Measurements from ENCODE around the gene KDM2A.

DNA sequence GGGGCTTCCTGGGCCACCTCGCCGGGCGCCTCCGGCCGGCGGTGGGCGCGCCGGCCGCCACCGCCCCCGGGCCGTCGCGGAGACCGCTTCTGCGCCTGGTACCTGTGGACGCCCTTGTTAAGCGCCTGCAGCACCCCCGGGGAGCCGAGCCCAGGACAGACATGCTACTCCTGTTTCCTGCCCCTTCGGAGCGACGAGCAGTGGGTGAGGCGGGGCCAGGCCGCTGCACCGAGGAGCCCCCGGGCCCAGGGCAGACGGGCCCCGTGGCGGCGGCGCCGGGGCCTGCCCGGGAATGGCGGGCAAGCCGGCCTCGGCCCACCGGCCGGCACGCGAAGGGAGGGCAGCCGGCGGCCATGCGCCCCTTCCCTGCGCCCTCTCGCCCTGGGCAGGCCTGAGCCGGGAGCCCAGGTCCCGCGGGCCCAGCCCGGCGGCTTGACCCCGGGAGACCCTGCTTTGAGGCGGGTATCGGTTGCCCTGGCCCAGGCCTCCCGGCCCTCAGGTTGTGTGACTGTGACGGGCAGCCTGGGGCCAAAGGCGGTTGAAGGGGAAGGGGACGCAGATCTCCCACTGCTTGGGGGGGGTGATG lies 789 bp upstream of the KDM2A start:
- TF ChIP-seq CTCF (IDR thresholded peaks at IDR 0.05) (no peak), POLR2A (IDR thresholded peaks at IDR 0.05; ENCODE audit: low read depth) (no peak), POLR2AphosphoS5 (IDR thresholded peaks at IDR 0.05) (no peak), EP300 (IDR thresholded peaks at IDR 0.05) (no peak)
